Ovary (tissue), 9 donors: ENCODE data around the gene RAB7A. TPM values are rescaled to one million over a fixed set of nuclear protein-coding genes. Genes with fewer than 3 reads are reported as not detected.
A peak's percentile ranks its signal among the peaks of the same experiment; 100 is the strongest.

Experiments used
- DNase-seq, 5 donors: peaks; one replicate each; pipeline ENCODE4 v3.0.0-alpha.2; 2019 to 2020
- H3K27ac ChIP-seq, 2 donors: fragments of 200-600 bp; one replicate each; pipeline versions ENCODE4 v1.5.1 to v1.8.0; 2019 to 2022
- H3K27me3 ChIP-seq: fragments of 200-600 bp; one replicate; pipeline ENCODE4 v1.8.0; 2022
- H3K36me3 ChIP-seq: fragments of 200-600 bp; sonication (generic); one replicate; pipeline ENCODE4 v1.5.1; 2019
- H3K4me1 ChIP-seq: one replicate; pipeline ENCODE4 v1.8.1; 2013; ENCODE audit warnings: mild to moderate bottlenecking, moderate library complexity; ENCODE audit not compliant: insufficient read depth
- H3K4me3 ChIP-seq: fragments of 200-600 bp; sonication (generic); one replicate; pipeline ENCODE4 v1.5.1; 2017
- H3K9me3 ChIP-seq, 2 donors: fragments of 200-600 bp in 1 of 2; sonication (generic) in 1 of 2; one replicate each; pipeline versions ENCODE4 v1.5.1 to v1.8.1; 2013 to 2019; ENCODE audit warnings: mild to moderate bottlenecking in 1 of 2, moderate library complexity in 1 of 2
- CTCF ChIP-seq, 3 donors: fragments of 450-650 bp in 2 of 3; fragments of 200-600 bp in 1 of 3; IDR thresholded peaks; one replicate each; pipeline versions ENCODE4 v1.5.1 to v1.8.0; 2016 to 2022; ENCODE audit warnings: antibody characterized with exemption in 3 of 3, mild to moderate bottlenecking in 1 of 3
- EP300 ChIP-seq: sonication (generic); formaldehyde crosslinking; IDR thresholded peaks from one replicate; pipeline ENCODE4 v1.6.1; 2017; ENCODE audit warnings: antibody characterized with exemption
- POLR2A ChIP-seq: fragments of 450-650 bp; IDR thresholded peaks from one replicate; pipeline ENCODE4 v1.6.1; 2017; ENCODE audit warnings: antibody characterized with exemption, mild to moderate bottlenecking, moderate library complexity
- WGBS, 3 donors: extraction: QIAGEN DNeasy Blood & Tissue Kit in 1 of 3; methylation state at CpG; one replicate each; pipeline versions ENCODE4 v1.1.5 to v1.1.7; 2013 to 2017; 5-methylcytosine and 5-hydroxymethylcytosine counted together
- intact Hi-C, 4 donors: fragments of 100-400 bp; cut with DNase I; formaldehyde crosslinking; loops; one replicate each; pipeline versions ENCODE4 v1.11.0 to v1.15.1; 2022 to 2023
- polyA plus RNA-seq, 2 donors: library from polyadenylated mRNA; stranded (reverse); fragments of 200-250 nt in 1 of 2; fragments of 350-450 nt in 1 of 2; fragmentation: Illumina TruSeq in 1 of 2; extraction: RNeasy Lipid Tissue Mini Kit (QIAGEN cat#74804) in 1 of 2; gene quantifications; one replicate each; pipeline ENCODE4 v1.2.3, GENCODE V29; 2013 to 2014
- total RNA-seq, 7 donors: library from RNA; depleted of rRNA in 2 of 7; stranded (reverse); fragments of >200 nt in 2 of 7; fragmentation: NEBNext Ultra II Directional in 3 of 7; extraction: Animal tissue kit (Norgen Biotek cat#: 25700) in 3 of 7; gene quantifications; one replicate each; pipeline versions ENCODE4 v1.1.0 to v1.2.4, GENCODE V29; 2016 to 2023
- donor health status: DM: no; HTN: no; CAD: no; lungs with moderate emphysema.
- donor health status: DM: no; HTN: no; CAD: no.
- donor health status: Bipolar disorder and iron deficiency.
- donor health status: DM: yes; HTN: yes; CAD: no.
- donor health status: DM: no; HTN: no; CAD: no.
- donor health status: DM: yes; HTN: yes; CAD: no.

RAB7A gene
- total and polyA plus RNA-seq, 9 donors: 70.1 to 320 (median 213) TPM

DNA sequence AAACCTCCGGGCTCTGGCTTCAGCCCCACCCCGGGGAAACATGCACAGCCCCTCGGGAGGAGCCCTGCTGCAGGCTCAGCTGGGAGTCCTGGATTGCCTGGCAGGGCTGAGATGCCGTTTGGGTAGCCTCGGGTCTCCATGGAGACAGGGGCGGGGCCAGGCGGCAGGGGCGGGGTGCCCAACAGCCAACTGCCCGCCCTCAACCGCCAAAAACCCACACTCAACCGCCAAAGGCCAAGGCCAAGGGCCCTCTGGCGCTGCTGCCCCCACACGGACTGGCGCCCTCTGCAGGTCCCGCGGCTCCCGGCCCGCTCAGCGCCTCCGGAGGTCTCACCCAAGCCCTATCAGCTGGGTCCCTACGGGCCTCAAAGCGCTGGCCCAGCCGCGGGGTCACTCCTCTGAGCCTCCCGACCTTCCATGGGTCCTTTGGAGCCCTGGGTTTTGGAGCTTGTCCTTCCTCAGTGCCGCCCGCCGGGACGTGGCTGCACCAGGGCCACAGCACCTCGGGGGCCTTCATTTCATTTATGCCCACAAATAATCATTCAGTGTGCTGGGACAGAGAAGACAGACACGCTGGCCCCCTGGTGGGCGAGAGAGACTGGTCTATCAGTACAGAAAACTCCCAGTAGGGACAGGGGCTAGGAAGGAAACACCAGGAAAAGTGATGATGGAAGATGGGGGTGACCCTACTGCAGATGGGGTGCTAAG is 119.9 kb downstream of the RAB7A start:
- intact Hi-C loops: no loop called here
- Histone ChIP-seq H3K4me3 (peak overlapping the region; percentile 31), H3K36me3 (no peaks in the 10 kb centered on the region), H3K9me3 (no peaks in the 10 kb centered on the region), H3K4me1 (peaks cover 6% of the 10 kb centered on the region), H3K27ac (peak overlapping the region in 1 of 2 donors; percentile 53), H3K27me3 (no peaks in the 10 kb centered on the region)
- peak; percentile 79 to 92 (median 87) for DNase-seq
- 2% methylated on average over 27 to 32 of the region's 32 CpGs for whole genome bisulfite sequencing, 3 donors
- TF ChIP-seq EP300 (no peak), POLR2A (no peak), CTCF (IDR thresholded peaks at IDR 0.05) (peak; percentile 38 to 52 (median 47))

- no peaks in the 10 kb centered on the region for H3K9me3 ChIP-seq
- no peaks in the 10 kb centered on the region for H3K27me3 ChIP-seq
- 75 to 77% (median 77%) methylated on average over 13 of the region's 13 CpGs for WGBS, 3 donors
- peak overlapping the region in 1 of 2 donors; percentile 53 for H3K27ac ChIP-seq
- DNase-seq: no peak
- TF ChIP-seq POLR2A: no peak
- no peak overlapping the region for H3K4me3 ChIP-seq
- intact Hi-C loops: no loop called here
- H3K36me3 ChIP-seq: no peaks in the 10 kb centered on the region
- peaks cover 6% of the 10 kb centered on the region for H3K4me1 ChIP-seq
Observed at GRCh38 chr3:128846486-128846891, 120.5 kb downstream of the RAB7A start.

DNA sequence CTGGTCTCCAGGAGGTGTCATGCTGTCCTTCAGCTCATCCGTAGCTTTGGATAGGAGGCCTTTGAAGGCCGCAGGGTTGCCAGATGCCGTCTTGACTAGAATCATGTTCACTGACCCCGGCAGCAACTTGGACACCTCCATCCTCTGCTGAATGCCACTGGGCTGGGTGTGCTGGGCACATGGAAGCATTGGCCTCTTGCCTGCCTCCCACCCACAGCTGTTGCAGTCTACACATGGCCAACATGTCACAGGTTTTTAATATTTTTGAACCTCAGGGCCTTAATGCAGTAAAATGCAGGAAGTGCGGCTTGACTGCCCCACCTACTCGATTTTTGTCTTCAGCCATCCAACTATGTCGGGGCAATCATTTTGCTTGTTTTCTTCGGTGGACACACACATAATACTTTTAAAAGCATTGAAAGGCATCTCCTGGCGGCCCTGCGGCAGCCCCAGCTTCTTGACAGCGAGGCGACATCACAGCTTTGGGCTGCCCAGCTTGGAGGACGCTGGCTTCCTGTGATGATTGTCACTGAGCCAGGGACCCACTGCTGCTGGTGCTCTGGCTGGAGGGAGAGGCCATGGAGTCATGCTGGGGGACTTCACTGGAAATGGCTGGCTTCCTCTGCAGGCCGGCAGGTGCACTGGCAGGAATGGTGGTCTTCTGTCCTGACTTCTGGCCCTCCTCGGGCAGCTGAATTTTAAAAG is 121.8 kb downstream of the RAB7A start:
- Histone ChIP-seq H3K27ac (no peak overlapping the region), H3K27me3 (no peaks in the 10 kb centered on the region), H3K9me3 (no peaks in the 10 kb centered on the region), H3K4me1 (peaks cover 6% of the 10 kb centered on the region), H3K4me3 (no peak overlapping the region), H3K36me3 (no peaks in the 10 kb centered on the region)
- WGBS, 3 donors: 85 to 91% (median 86%) methylated on average over 15 of the region's 15 CpGs
- intact Hi-C loops: no loop called here
- TF ChIP-seq CTCF (IDR thresholded peaks at IDR 0.05): no peak
- TF ChIP-seq EP300: no peak
- no peak for TF ChIP-seq POLR2A
- DNase-seq: no peak

- Histone ChIP-seq H3K9me3 (no peaks in the 10 kb centered on the region), H3K27ac (no peak overlapping the region), H3K4me1 (peaks cover 6% of the 10 kb centered on the region), H3K4me3 (no peak overlapping the region), H3K27me3 (no peaks in the 10 kb centered on the region), H3K36me3 (no peaks in the 10 kb centered on the region)
- whole genome bisulfite sequencing, 3 donors: 92 to 94% (median 92%) methylated on average over 13 of the region's 13 CpGs
- no peak for DNase-seq
- intact Hi-C loops: no loop called here
- TF ChIP-seq EP300 (no peak), CTCF (IDR thresholded peaks at IDR 0.05) (no peak), POLR2A (no peak)
Observed at GRCh38 chr3:128848936-128849335, 123.0 kb downstream of the RAB7A start.
